Measurements from ENCODE around the gene S100A3. TPM values are rescaled to one million over a fixed set of nuclear protein-coding genes. Genes with fewer than 3 reads are reported as not detected.
A peak's percentile ranks its signal among the peaks of the same experiment; 100 is the strongest.

The S100A3 gene
- total RNA-seq, 1 donor from 2014 or later = not detected

GRCh38 chr1:153549741-153550397 is 811 bp upstream of the S100A3 start:
- no peak for DNase-seq (ENCODE audit: low spot score)

GRCh38 chr1:153547560-153548551 is 1.2 kb downstream of the S100A3 start:
- no peak for DNase-seq (ENCODE audit: low spot score)

GRCh38 chr1:153546796-153547559 is 2.1 kb downstream of the S100A3 start:
- DNase-seq (ENCODE audit: low spot score) = peak; percentile 84

- no peak for DNase-seq (ENCODE audit: low spot score)
Observed at GRCh38 chr1:153546371-153546770, 2.7 kb downstream of the S100A3 start.

- peak; percentile 99 for DNase-seq (ENCODE audit: low spot score)
Observed at GRCh38 chr1:153545067-153546055, 3.7 kb downstream of the S100A3 start, which contains the start of gene S100A4. TSS of gene S100A4 (minus strand) at chr1:153545806. CDS start at chr1:153544794, 1,012 bp downstream.

GRCh38 chr1:153544453-153545066 is 4.5 kb downstream of the S100A3 start:
- DNase-seq (ENCODE audit: low spot score) = no peak

GRCh38 chr1:153543736-153544135 is 5.3 kb downstream of the S100A3 start:
- DNase-seq (ENCODE audit: low spot score) = no peak

GRCh38 chr1:153542956-153543711 is 5.9 kb downstream of the S100A3 start:
- no peak for DNase-seq (ENCODE audit: low spot score)

GRCh38 chr1:153541641-153542590 is 7.1 kb downstream of the S100A3 start:
- DNase-seq (ENCODE audit: low spot score) = no peak

- no peak for DNase-seq (ENCODE audit: low spot score)
Observed at GRCh38 chr1:153540394-153541361, 8.4 kb downstream of the S100A3 start, which contains the start of gene S100A5. TSS of gene S100A5 (minus strand) at chr1:153540934. CDS start at chr1:153540191, 743 bp downstream.

- DNase-seq (ENCODE audit: low spot score) = no peak
Observed at GRCh38 chr1:153539395-153540093, 9.5 kb downstream of the S100A3 start.

- DNase-seq (ENCODE audit: low spot score) = no peak
Observed at GRCh38 chr1:153538315-153538821, 10.7 kb downstream of the S100A3 start.

- no peak for DNase-seq (ENCODE audit: low spot score)
Observed at GRCh38 chr1:153537376-153537730, 11.7 kb downstream of the S100A3 start.

GRCh38 chr1:153536671-153537375 is 12.2 kb downstream of the S100A3 start:
- no peak for DNase-seq (ENCODE audit: low spot score)

GRCh38 chr1:153536012-153536670 is 12.9 kb downstream of the S100A3 start:
- peak; percentile 89 for DNase-seq (ENCODE audit: low spot score)
